ENCODE results near the gene RAB24.
"Not testable (repeated sequence)": the region's sequence is repeated elsewhere in the genome, so short reads cannot be mapped to it uniquely, and the experiment has no call there.

RAB24 gene

DNA sequence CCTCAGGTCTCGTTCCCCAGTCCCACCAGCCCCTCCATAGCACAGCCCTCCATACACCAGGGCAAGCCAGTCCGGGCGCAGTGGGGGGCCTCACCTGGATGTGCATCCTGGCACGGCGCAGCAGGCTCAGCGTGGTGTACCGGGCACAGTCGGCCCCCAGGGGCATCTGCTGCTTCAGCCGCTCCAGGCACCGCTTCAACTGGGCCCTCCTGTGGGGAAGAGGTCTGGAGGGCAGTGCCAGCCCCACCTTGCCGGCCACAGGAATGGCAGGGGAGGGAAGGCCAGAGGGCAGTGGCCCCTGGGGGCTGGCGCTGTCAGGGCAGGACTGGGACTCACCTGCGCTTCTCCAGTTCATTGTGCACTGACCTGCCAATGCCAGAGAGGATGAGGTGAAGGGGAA lies 6.8 kb upstream of the RAB24 start:
- peak overlapping the region; percentile 68 for H3K4me3 ChIP-seq (ENCODE audit: low read length)
- DNase-seq (ENCODE audit: low read depth), result no peak
- TF ChIP-seq, protein P1, sequence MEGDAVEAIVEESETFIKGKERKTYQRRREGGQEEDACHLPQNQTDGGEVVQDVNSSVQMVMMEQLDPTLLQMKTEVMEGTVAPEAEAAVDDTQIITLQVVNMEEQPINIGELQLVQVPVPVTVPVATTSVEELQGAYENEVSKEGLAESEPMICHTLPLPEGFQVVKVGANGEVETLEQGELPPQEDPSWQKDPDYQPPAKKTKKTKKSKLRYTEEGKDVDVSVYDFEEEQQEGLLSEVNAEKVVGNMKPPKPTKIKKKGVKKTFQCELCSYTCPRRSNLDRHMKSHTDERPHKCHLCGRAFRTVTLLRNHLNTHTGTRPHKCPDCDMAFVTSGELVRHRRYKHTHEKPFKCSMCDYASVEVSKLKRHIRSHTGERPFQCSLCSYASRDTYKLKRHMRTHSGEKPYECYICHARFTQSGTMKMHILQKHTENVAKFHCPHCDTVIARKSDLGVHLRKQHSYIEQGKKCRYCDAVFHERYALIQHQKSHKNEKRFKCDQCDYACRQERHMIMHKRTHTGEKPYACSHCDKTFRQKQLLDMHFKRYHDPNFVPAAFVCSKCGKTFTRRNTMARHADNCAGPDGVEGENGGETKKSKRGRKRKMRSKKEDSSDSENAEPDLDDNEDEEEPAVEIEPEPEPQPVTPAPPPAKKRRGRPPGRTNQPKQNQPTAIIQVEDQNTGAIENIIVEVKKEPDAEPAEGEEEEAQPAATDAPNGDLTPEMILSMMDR (conservative IDR thresholded peaks at IDR 0.05; ENCODE audit: low read depth, low read length), result no peak

- peak; percentile 34 for DNase-seq (ENCODE audit: low read depth)
- H3K4me3 ChIP-seq (ENCODE audit: low read length), result no peak overlapping the region
- TF ChIP-seq, protein P1 (conservative IDR thresholded peaks at IDR 0.05; ENCODE audit: low read depth, low read length), result peak; percentile 96
These were observed 6.1 kb upstream of the RAB24 start for GRCh38 chr5:177309351-177310191.

- no peak overlapping the region for H3K4me3 ChIP-seq (ENCODE audit: low read length)
- DNase-seq (ENCODE audit: low read depth), result no peak
- TF ChIP-seq, protein P1 (conservative IDR thresholded peaks at IDR 0.05; ENCODE audit: low read depth, low read length), result no peak
These were observed 5.2 kb upstream of the RAB24 start for GRCh38 chr5:177308740-177309139.

DNA sequence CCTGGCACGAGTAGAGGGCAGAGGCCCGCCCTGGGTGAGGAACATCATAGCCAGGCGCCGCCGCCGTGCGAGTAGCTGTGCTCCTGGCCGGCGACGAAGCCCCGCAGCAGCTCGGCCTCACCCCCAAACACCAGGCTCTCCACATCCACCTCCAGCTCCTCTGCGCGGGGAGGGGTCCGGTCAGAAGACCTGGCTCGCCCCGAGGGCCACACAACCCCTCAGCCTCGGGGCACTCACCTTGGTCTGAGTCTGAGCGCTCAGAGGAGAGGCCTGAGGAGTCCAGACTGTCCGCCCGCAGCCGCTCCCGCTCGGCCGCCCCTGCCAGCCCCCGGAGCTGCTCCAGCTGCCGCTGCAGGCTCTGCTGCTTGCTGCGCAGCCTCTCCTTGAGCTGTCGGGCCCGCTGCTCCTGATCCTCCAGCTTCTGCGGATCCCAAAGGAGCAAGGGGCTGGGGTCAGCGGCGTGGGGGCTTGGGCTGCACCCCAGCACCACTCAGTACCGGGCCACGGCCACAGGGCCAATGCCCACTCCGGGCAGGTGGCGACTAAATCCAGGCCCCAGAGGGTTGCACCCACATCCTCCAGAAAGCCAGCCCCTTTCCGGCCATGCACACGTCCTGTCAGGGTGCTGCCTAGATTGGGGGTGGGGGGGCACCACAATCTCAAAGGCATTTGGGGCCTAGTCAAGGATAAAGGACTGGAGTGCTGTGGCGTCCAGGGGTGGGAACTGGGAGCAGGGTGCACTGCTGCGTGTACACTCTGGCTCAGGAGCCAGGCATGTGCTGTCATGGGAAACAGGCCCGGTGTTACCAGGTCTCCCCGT lies 4.2 kb upstream of the RAB24 start:
- DNase-seq (ENCODE audit: low read depth), result no peak
- no peak overlapping the region for H3K4me3 ChIP-seq (ENCODE audit: low read length)
- TF ChIP-seq, protein P1 (conservative IDR thresholded peaks at IDR 0.05; ENCODE audit: low read depth, low read length), result no peak

DNA sequence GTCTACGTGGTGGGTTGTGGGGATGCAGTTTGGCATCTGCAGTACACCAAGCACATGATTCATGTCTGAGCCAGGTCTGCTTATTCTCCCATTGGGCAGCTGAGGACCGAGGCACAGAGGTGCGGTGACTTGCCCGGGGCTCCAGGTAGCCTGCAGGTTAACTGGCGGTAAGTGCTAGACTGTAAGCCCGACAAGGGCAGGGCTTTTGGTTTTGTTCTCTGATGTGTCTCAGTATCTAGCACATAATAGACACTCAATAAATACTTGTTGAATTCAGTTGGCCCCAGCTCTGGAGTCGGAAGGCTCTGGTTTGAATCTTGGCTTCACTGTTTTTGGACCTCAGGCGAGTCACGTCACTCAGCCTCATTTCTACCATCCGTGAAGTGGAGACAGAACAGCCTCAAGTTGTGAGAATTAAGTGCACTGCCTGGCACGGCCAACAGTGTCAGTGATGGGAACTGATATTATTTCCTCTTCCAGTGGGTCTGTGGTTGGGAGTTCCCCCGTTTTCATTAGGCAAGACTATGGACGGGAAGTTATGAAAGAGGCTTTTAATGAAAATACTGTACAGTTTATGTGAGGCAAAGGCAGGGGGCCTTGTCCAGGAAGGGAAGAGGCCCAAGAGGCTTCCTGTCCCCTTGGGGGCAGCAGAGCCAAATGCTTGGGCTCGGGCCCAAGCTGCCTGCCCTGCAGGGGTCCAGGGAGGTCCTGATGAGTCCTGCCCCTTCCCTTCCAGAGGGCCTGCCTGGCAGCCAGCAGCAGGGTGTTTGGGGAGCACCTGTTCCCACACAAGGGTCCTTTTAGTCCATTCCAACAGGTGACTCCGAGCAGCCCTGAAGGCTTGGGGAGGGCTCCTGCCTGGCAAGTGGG lies 3.4 kb upstream of the RAB24 start:
- no peak overlapping the region for H3K4me3 ChIP-seq (ENCODE audit: low read length)
- TF ChIP-seq, protein P1 (conservative IDR thresholded peaks at IDR 0.05; ENCODE audit: low read depth, low read length), result no peak
- no peak for DNase-seq (ENCODE audit: low read depth)

- not testable (repeated sequence) for DNase-seq (ENCODE audit: low read depth); H3K4me3 ChIP-seq (ENCODE audit: low read length)
These were observed 2.7 kb upstream of the RAB24 start for GRCh38 chr5:177306103-177306640.
